Right lung (tissue), 10 donors: Measurements from ENCODE around the gene PCBD2. TPM values are rescaled to one million over a fixed set of nuclear protein-coding genes. Genes with fewer than 3 reads are reported as not detected.
"Not testable (repeated sequence)": the region's sequence is repeated elsewhere in the genome, so short reads cannot be mapped to it uniquely, and the experiment has no call there.

Experiments used
- DNase-seq, 2 donors: peaks; one replicate each; pipeline ENCODE4 v3.0.0-alpha.2; 2013
- long read RNA-seq, 8 donors: transcript quantifications; one replicate each; lab custom pipeline, GENCODE V29; 2026
- polyA plus RNA-seq, 5 donors: library from polyadenylated mRNA; unstranded; fragments of 120-200 nt; gene quantifications; one replicate each; pipeline versions ENCODE4 v1.2.1 to v1.2.3, GENCODE V29; 2013; ENCODE audit warnings: inconsistent platforms in 1 of 5, low replicate concordance in 1 of 5; ENCODE audit not compliant: insufficient read length in 5 of 5, insufficient read depth in 1 of 5

PCBD2 gene
- polyA plus RNA-seq = 10 to 100 TPM; 10.8 to 16.1 (median 14.1) TPM
- long read RNA-seq, donor 1, partial matches to known transcripts = 0 of 3 reads
- long read RNA-seq, donor 1, other reads (novel, unspliced or antisense) = 0 of 3 reads
- long read RNA-seq, donor 2, partial matches to known transcripts = 0 of 1 reads
- long read RNA-seq, donor 2, other reads (novel, unspliced or antisense) = 0 of 1 reads
- long read RNA-seq, donor 3, transcript PCBD2-201 (4 exons, 1,223 nt) = major isoform, 6 of 6 reads
- long read RNA-seq, donor 3, partial matches to known transcripts = 0 of 6 reads
- long read RNA-seq, donor 3, other reads (novel, unspliced or antisense) = 0 of 6 reads
- long read RNA-seq, donor 4, partial matches to known transcripts = 0 of 2 reads
- long read RNA-seq, donor 4, other reads (novel, unspliced or antisense) = 0 of 2 reads
- long read RNA-seq, donor 5, transcript PCBD2-201 (4 exons, 1,223 nt) = major isoform, 8 of 8 reads
- long read RNA-seq, donor 5, partial matches to known transcripts = 0 of 8 reads
- long read RNA-seq, donor 5, other reads (novel, unspliced or antisense) = 0 of 8 reads
- long read RNA-seq, donor 6, partial matches to known transcripts = 0 of 3 reads
- long read RNA-seq, donor 6, other reads (novel, unspliced or antisense) = 0 of 3 reads
- long read RNA-seq, donor 7, partial matches to known transcripts = 0 of 3 reads
- long read RNA-seq, donor 7, other reads (novel, unspliced or antisense) = 0 of 3 reads
- long read RNA-seq, donor 8, partial matches to known transcripts = 0 of 1 reads
- long read RNA-seq, donor 8, other reads (novel, unspliced or antisense) = 0 of 1 reads

GRCh38 chr5:134904610-134905245 lies at the start of gene PCBD2:
Gene PCBD2 (plus strand): TSS chr5:134905131. CDS start chr5:134905140, 9 bp downstream.
- DNase-seq = peak; percentile 90 to 91

GRCh38 chr5:134856465-134856864 lies 48.5 kb upstream of the PCBD2 start:
- DNase-seq = not testable (repeated sequence)

- DNase-seq = no peak
Observed at GRCh38 chr5:134857401-134857800, 47.5 kb upstream of the PCBD2 start.

- DNase-seq = no peak
Observed at GRCh38 chr5:134864707-134865106, 40.2 kb upstream of the PCBD2 start.

- DNase-seq = no peak
Observed at GRCh38 chr5:134873494-134873893, 31.4 kb upstream of the PCBD2 start.

GRCh38 chr5:134873987-134874830 lies 30.7 kb upstream of the PCBD2 start, which contains the start of gene TXNDC15:
Gene TXNDC15 (plus strand): TSS chr5:134874371. CDS start chr5:134874428, 57 bp downstream.
- DNase-seq = peak; percentile 88 to 89

GRCh38 chr5:134874831-134875655 lies 29.9 kb upstream of the PCBD2 start:
- peak; percentile 47 to 55 for DNase-seq

- no peak for DNase-seq
Observed at GRCh38 chr5:134877159-134877558, 27.8 kb upstream of the PCBD2 start.

GRCh38 chr5:134878403-134878802 lies 26.5 kb upstream of the PCBD2 start:
- DNase-seq = no peak

- DNase-seq = no peak
Observed at GRCh38 chr5:134879456-134879855, 25.5 kb upstream of the PCBD2 start.

GRCh38 chr5:134880937-134881336 lies 24.0 kb upstream of the PCBD2 start:
- not testable (repeated sequence) for DNase-seq

- not testable (repeated sequence) for DNase-seq
Observed at GRCh38 chr5:134881711-134882110, 23.2 kb upstream of the PCBD2 start.

GRCh38 chr5:134887593-134888159 lies 17.3 kb upstream of the PCBD2 start:
- no peak for DNase-seq

- DNase-seq = no peak
Observed at GRCh38 chr5:134889335-134889734, 15.6 kb upstream of the PCBD2 start.

GRCh38 chr5:134891473-134891872 lies 13.5 kb upstream of the PCBD2 start:
- no peak for DNase-seq

GRCh38 chr5:134892282-134892681 lies 12.6 kb upstream of the PCBD2 start:
- no peak for DNase-seq

- no peak for DNase-seq
Observed at GRCh38 chr5:134892926-134893325, 12.0 kb upstream of the PCBD2 start.

GRCh38 chr5:134893748-134894505 lies 11.0 kb upstream of the PCBD2 start:
- DNase-seq = no peak
